ENCODE data around the gene MESP1.

DNA sequence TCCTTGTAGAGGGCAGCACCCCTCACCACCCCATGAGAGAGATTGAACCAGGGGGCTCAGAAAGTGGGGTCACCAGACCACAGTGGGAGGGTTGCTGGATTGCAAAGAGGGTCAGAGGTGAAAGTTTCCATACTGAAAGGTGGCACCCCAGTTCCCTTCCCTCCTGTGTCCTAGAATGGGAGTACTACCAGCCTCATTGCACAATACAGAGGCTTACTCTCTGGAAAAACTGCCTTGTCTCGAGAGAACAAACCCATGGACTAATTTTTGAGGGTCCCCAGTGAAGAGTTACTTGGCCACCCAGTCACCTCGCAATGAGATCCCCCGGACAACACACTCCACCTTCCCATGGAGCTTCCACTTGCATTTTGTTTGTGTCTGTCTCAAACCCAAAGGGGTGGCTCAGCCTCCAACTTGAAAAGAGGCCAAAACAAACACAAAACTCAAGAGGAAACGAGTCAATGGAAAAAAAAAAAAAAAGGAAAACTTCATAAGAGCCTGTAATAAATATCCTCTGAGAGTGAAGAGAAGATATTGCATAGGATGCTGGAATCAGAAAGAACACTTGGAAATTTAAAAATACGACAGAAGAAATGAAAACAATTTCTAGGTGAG is 43.7 kb upstream of the MESP1 start:
- TF ChIP-seq, protein P1, sequence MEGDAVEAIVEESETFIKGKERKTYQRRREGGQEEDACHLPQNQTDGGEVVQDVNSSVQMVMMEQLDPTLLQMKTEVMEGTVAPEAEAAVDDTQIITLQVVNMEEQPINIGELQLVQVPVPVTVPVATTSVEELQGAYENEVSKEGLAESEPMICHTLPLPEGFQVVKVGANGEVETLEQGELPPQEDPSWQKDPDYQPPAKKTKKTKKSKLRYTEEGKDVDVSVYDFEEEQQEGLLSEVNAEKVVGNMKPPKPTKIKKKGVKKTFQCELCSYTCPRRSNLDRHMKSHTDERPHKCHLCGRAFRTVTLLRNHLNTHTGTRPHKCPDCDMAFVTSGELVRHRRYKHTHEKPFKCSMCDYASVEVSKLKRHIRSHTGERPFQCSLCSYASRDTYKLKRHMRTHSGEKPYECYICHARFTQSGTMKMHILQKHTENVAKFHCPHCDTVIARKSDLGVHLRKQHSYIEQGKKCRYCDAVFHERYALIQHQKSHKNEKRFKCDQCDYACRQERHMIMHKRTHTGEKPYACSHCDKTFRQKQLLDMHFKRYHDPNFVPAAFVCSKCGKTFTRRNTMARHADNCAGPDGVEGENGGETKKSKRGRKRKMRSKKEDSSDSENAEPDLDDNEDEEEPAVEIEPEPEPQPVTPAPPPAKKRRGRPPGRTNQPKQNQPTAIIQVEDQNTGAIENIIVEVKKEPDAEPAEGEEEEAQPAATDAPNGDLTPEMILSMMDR (conservative IDR thresholded peaks at IDR 0.05; ENCODE audit: low read depth, low read length), result no peak
- TF ChIP-seq MAFK (IDR thresholded peaks at IDR 0.05; ENCODE audit: low read depth, low read length) (no peak), POLR2A (IDR thresholded peaks at IDR 0.05; ENCODE audit: low read depth, low read length) (no peak), MXI1 (IDR thresholded peaks at IDR 0.05; ENCODE audit: borderline replicate concordance, low read depth, low read length) (no peak), CEBPB (IDR thresholded peaks at IDR 0.05; ENCODE audit: low read depth, low read length) (0 out of 2 replicates have a peak, but pooled peaks have one; percentile 38), CHD1 (IDR thresholded peaks at IDR 0.05; ENCODE audit: low read depth, low read length) (no peak), RFX5 (IDR thresholded peaks at IDR 0.05; ENCODE audit: low read depth, low read length) (no peak), RAD21 (IDR thresholded peaks at IDR 0.05; ENCODE audit: low read length) (no peak), SMC3 (IDR thresholded peaks at IDR 0.05; ENCODE audit: low read depth, low read length) (no peak), RCOR1 (IDR thresholded peaks at IDR 0.05; ENCODE audit: insufficient replicate concordance, low read length) (no peak)
- TF ChIP-seq, protein P2, sequence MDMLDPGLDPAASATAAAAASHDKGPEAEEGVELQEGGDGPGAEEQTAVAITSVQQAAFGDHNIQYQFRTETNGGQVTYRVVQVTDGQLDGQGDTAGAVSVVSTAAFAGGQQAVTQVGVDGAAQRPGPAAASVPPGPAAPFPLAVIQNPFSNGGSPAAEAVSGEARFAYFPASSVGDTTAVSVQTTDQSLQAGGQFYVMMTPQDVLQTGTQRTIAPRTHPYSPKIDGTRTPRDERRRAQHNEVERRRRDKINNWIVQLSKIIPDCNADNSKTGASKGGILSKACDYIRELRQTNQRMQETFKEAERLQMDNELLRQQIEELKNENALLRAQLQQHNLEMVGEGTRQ (IDR thresholded peaks at IDR 0.05; ENCODE audit: low read depth, low read length), result no peak
- TF ChIP-seq, protein P3, sequence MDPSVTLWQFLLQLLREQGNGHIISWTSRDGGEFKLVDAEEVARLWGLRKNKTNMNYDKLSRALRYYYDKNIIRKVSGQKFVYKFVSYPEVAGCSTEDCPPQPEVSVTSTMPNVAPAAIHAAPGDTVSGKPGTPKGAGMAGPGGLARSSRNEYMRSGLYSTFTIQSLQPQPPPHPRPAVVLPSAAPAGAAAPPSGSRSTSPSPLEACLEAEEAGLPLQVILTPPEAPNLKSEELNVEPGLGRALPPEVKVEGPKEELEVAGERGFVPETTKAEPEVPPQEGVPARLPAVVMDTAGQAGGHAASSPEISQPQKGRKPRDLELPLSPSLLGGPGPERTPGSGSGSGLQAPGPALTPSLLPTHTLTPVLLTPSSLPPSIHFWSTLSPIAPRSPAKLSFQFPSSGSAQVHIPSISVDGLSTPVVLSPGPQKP (IDR thresholded peaks at IDR 0.05; ENCODE audit: borderline replicate concordance, low read depth, low read length), result no peak
